Stimulated activated CD8-positive, alpha-beta memory T cell treated with anti-CD3 and anti-CD28 coated beads, Interleukin-7, amount 100 ng/mL, for 24 hours (primary cell): Measurements from ENCODE around the gene TTC9B.
A peak's percentile ranks its signal among the peaks of the same experiment; 100 is the strongest.
"Not testable (repeated sequence)": the region's sequence is repeated elsewhere in the genome, so short reads cannot be mapped to it uniquely, and the experiment has no call there.

Source experiments
- DNase-seq: peaks from one replicate; pipeline ENCODE4 v3.0.0-alpha.2; 2020; ENCODE audit warnings: low read depth

The TTC9B gene

DNA sequence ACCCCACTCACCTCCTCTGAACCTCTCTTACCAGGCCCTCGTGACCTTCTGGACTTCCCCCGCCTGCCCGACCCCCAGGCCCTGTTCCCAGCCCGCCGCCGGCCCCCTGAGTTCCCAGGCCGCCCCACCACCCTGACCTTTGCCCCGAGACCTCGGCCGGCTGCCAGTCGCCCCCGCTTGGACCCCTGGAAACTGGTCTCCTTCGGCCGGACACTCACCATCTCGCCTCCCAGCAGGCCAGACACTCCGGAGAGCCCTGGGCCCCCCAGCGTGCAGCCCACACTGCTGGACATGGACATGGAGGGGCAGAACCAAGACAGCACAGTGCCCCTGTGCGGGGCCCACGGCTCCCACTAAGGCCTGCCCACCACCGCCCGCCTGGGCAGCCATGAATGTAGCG is 3.2 kb downstream of the TTC9B start:
- DNase-seq, result no peak

DNA sequence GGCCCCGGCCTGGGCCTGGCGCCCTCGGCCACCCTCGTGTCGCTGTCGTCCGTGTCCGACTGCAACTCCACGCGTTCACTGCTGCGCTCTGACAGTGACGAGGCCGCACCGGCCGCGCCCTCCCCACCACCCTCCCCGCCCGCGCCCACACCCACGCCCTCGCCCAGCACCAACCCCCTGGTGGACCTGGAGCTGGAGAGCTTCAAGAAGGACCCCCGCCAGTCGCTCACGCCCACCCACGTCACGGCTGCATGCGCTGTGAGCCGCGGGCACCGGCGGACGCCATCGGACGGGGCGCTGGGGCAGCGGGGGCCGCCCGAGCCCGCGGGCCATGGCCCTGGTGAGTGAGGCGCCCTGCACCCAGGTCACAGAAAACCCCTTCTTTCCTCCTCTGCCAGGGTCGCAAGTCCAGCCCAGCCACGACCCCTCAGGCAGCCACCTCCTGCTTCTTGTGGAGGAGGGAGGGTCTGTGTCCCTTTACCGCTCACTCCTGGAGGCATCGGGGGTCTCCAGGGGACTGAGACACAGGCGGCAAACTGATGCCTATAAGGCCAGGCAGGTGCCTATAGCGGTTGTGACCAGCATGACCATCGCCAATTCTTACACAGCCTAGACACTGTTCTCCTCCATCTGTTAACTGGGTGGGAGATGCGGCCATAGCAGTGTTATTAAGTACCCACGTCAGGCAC is 4.2 kb downstream of the TTC9B start:
- DNase-seq, result no peak

DNA sequence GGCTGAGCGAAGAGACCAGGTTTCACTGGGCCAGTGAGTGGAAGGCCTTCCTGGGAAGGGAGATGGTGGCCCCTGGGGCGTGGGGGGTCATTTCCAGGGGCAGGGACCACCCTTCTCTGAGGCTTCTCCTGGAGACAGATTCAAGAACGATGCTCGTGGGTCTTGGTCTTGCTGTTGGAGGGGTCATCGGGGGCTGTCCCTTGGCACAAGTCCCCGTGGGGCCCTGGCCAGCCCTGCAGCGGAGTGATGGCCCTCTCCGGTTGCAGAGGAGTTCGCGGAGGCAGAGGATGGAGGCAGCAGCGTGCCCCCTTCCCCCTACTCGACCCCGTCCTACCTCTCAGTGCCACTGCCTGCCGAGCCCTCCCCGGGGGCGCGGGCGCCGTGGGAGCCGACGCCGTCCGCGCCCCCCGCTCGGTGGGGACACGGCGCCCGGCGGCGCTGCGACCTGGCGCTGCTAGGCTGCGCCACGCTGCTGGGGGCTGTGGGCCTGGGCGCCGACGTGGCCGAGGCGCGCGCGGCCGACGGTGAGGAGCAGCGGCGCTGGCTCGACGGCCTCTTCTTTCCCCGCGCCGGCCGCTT is 4.8 kb downstream of the TTC9B start:
- no peak for DNase-seq

DNA sequence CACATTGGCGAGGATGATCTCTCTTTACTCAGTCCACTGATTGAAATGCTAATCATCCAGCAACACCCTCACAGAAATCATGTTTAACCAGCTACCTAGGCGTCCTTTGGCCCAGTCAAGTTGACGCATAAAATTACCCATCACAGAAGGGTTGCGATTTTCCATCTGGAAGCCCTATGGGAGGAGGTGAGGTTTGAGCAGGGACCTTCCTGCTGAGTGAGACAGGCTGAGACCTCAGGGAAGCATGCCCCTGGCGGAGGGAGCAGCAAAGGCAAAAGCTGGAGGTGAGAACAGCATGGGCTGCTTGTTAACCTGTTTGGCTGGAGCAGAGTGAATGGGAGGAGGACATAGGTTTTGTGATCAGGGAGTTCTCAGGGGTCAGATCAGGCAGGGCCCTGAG is 7.3 kb downstream of the TTC9B start:
- no peak for DNase-seq

DNA sequence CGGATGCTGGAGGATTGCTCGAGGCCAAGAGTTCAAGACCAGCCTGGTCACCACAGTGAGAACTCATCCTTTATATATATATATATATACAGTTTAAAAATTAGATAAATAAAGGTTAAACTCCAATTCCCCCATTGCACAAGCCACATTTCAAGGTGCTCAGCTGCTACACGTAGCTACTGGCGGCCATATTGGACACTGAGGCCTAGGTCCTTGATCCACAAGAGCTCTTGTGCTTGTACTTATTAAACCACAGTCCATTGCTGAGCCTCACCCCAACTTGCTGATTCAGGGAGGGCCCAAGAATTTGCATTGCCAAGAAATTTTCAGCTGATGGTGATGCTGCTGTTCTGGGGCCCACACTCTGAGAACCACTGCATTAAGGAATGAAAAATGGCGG is 9.6 kb downstream of the TTC9B start:
- DNase-seq, result no peak

DNA sequence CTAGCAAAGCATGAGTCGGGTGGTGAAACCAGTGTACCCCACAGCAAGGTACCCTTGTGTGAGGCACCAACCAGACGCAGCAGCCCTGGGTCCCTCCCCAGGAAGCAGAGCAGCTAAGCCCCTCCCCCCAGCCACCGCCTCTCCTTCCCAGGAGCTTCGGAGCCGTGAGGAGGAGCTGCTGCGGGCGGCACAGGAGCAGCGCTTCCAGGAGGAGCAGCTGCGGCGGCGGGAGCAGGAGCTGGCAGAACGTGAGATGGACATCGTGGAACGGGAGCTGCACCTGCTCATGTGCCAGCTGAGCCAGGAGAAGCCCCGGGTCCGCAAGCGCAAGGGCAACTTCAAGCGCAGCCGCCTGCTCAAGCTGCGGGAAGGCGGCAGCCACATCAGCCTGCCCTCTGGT is 12.4 kb downstream of the TTC9B start:
- DNase-seq, result no peak

DNA sequence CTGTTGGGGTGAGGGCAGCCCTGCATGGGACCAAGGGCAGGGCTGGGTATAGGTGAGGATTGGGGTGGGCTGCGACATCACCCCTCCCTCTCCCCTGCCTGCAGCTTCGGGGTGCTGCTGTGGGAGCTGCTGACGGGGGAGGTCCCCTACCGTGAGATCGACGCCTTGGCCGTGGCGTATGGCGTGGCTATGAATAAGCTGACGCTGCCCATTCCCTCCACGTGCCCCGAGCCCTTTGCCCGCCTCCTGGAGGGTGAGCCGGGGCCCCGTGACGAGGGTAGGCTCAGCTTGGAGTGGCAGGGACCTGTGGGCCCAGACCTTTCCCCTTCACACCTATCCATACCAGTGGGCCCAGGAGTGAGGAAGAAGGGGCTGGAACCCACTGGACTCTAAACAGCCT is 13.8 kb downstream of the TTC9B start:
- DNase-seq, result no peak

DNA sequence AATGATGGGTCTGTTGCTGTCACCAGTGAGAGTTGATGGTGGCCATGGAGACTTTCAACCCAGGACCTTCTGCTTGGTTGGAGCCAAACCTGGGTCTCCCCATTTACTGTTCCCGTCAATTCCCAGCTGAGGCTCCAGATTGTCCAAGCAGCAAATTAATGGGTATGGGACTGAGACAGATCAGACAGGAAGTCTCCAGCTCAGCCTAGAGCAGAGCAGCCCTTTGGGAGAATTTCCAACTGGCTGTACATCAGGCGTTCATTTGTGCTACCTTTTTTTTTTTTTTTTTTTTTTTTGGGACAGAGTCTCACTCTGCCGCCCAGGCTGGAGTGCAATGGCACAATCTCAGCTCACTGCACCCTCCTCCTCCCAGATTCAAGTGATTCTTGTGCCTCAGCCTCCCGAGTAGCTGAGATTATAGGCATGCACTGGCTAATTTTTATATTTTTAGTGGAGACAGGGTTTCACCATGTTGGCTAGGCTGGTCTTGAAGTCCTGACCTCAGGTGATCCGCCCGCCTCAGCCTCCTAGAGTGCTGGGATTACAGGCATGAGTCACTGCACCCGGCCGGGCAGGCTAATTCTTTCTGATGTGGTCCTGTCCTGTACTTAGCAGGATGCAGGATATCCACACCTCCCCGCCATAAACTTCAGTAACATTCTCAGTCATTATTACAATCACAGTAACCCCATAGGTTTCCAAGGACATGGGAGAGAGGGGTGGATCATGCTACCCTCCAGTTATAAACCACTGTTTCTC is 17.7 kb downstream of the TTC9B start:
- no peak for DNase-seq

DNA sequence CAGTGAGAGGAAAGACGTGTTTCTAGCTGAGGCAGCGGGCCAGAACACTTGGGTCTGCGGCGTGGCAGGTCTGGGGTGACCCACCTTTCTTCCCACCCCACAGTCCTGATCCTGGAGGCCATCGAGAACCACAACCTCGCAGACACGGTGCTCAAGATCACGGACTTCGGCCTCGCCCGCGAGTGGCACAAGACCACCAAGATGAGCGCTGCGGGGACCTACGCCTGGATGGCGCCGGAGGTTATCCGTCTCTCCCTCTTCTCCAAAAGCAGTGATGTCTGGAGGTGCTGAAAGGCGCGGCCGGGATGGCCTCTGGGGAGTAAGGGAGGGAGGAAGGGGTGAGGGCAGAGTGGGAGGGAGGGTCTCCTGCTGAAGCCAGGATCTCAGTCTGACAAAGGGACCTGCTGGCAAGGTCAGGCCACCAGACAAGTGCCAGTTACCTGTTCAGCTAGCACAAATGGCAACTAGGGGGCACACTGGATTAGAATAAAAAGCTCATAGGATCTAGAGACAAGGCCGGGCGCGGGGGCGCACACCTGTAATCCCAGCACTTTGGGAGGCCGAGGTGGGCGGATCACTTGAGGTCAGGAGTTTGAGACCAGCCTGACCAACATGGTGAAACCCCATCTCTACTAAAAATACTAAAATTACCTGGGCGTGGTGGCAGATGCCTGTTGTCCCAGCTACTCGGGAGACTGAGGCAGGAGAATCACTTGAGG is 19.8 kb downstream of the TTC9B start:
- DNase-seq, result no peak

DNA sequence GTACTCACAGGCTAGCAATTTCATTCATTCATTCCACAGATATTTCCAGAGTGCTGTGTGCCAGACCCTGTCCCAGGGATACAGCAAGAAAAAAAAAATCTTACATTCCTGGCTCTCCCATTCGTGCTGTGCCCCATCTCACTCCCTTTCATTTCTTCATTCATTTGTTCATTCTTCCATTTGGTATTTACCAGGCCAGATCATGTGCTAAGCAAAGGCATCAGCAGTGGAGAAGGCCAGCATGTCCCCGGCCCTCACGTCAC is 24.7 kb downstream of the TTC9B start:
- DNase-seq, result no peak

DNA sequence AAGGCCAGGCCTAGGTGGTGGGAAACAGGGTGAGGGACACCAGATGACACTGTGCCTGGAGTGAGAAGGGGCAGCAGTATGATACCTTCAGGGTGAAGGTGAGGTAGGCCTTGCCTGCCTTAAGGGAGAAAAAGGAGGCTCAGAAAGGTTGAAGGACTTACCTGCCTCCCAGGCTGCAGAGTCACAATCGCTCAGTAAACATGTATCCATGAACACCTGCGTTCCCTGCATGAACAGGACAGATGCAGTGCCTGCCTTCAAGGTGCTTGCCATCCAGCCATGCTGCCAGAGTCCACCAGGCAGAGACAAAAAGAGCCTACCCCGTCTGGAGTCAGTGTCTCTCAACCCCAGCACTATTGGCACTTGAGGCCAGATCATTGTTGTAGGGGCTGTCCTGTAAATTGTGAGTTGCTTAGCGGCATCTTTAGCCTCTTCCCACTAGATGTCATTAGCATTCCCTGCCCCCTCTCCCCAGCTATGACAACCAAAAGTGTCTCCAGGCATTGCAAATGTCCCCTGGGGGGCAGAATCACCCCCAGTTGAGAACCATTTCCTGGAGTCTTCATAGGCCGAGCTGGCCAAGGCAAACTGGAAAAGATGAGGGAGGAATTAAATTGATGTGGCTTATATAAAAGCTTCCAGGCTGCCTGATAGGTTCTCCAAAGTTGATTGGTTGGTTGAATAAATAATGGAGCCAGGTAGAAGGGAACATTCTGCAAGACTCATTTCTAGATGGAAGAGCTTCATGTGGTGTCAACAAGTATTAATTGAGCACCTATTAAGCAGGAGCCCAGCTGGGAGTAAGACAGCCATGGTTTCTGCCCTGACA is 25.2 kb downstream of the TTC9B start:
- DNase-seq, result no peak

DNA sequence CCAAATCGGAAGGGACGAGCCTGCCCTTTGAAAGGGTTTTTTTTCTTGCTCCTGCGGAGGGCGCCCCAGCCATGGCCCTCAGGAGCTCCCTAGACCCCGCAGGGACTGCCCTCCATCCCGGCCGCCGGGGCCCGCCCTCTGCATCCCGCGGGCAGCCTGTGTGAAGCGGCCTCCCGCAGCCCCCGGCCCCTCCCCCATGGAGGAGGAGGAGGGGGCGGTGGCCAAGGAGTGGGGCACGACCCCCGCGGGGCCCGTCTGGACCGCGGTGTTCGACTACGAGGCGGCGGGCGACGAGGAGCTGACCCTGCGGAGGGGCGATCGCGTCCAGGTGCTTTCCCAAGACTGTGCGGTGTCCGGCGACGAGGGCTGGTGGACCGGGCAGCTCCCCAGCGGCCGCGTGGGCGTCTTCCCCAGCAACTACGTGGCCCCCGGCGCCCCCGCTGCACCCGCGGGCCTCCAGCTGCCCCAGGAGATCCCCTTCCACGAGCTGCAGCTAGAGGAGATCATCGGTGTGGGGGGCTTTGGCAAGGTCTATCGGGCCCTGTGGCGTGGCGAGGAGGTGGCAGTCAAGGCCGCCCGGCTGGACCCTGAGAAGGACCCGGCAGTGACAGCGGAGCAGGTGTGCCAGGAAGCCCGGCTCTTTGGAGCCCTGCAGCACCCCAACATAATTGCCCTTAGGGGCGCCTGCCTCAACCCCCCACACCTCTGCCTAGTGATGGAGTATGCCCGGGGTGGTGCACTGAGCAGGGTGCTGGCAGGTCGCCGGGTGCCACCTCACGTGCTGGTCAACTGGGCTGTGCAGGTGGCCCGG is 26.1 kb downstream of the TTC9B start:
- no peak for DNase-seq

DNA sequence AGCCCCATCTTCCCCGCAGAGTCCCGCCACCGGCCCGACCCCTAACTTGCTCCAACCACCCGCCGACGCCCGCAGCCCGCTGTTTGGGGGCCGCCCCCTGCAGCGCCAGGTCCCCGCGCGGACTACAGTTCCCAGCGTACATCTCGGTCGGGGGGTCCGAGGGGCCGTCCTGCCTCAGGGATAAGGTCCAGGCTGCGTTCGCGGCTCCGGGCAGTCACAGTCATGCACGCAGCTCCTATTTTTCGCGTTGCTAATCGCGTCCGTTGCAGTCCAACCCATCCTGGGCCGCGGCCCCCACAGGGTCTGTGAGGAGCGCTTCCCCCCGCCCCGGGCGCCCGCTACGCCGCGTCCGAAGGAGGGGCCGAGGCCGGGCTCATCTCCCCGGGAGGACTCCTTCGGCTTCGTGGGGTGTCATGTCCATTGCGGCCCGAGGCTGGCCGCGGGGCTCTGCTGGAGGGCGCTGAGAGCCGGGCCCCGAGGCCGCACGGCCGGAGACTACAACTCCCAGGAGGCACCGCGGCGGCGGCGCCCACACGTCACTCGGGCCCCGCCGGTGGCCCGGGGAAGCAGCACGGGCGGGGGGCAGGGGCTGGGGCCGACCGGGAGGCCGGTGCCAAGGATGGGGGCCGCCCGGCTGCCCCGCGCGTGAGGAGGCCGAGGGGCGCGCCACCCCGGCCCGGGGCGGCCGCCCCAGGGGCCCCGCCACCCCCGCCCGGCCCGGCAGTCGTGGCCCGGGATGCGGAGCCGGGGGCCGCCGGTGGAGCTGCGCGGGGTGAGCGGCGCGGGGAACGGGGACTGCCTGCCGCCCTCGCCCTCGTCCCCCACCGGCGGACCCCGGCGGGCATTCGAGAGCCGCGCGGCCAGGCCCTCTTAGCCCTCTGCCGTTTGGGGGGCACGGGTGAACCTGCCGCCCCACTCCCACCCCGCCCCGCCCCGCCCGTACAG is 27.0 kb downstream of the TTC9B start, which contains the start of gene MAP3K10:
Gene MAP3K10, plus strand, starts transcription at position 536 of the 945 bp plus-strand sequence. CDS start 606 bp downstream, outside the sequence.
- peak; percentile 52 for DNase-seq

DNA sequence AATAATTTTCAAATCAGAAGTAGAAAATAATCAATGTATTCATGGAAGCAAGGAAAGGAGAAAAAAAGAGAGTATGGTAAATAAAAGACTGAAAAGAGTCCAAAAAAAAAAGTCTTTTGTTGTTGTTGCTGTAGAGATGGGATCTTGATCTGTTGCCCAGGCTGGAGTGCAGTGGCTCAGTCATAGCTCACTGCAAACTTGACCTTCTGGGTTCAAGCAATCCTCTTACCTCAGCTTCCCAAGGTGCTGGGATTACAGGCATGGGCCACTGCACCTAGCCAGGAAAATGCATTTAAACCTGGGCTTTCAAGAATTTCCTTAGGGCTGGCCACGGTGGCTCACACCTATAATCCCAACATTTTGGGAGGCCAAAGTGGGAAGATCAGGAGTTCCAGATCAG is 33.9 kb downstream of the TTC9B start:
- DNase-seq, result no peak

DNA sequence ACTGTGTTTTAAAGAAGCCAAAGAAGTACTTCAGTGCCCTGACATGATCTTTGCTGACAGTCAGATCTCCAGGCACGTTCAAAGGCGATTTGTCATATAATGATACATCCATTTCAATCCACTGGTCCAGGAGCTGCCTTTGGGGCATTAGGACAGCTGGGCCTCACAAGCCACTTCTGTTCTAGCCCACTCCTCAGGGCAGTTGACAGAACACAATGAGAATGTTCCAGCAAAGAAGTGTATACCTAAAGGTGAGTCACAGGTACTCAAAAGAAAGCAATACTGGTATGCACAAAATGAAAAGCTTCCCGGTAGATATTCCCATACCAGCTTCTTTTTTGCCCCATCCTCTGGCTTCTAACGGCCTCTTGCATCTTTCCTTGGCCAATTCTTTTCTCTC is 39.4 kb downstream of the TTC9B start:
- no peak for DNase-seq

DNA sequence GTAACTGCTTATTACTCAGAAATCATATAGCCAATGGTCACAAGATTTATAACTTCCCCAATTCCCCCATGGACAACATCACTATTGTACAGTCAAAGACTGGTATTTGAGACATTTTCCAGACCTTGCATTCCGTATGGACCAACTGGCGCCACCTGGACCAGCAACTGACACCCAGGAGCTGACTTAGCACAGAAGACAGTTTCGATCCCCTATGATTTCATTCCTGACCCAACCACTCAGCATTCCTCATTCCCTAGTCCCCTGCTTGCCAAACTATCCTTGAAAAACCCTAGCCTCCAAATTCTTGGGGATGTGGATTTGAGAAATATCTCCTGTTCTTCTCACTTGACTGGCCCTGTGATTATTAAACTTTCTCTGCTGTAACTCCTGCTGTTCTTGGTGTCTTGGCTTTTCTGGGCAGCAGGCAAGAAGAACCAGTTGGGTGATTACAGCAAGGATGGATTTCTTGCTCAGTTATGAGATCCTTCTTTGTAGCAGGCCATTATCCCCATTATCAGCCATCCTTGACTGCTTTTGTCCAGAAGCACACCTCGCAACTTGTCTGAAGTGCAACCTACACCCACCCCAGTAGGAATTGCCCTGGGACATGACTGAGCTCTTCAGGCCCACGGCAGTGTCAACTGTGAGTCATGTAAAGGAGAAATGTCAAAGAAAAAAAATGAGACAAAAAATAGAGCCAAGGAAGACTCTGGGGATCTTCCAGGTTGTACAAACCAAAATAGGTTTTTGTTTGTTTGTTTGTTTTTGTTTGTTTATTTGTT is 40.7 kb downstream of the TTC9B start:
- DNase-seq, result no peak

DNA sequence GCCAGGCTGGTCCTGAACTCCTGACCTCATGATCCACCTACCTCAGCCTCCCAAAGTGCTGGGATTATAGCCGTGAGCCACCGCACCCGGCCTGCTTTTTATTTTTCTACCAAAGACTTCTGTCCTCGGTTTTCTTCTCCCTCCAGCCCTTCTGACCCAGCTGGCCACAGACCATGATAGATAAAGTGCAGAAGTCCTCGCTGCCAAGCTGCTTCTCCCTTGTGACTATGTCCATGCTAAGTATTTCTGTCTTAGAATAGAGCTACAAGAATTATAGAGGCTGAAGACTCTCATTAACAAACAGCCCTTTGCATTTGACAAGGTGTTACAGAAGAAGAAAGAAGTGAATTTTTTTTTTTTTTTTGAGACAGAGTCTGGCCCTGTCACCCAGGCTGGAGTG is 42.4 kb downstream of the TTC9B start:
- DNase-seq, result no peak

DNA sequence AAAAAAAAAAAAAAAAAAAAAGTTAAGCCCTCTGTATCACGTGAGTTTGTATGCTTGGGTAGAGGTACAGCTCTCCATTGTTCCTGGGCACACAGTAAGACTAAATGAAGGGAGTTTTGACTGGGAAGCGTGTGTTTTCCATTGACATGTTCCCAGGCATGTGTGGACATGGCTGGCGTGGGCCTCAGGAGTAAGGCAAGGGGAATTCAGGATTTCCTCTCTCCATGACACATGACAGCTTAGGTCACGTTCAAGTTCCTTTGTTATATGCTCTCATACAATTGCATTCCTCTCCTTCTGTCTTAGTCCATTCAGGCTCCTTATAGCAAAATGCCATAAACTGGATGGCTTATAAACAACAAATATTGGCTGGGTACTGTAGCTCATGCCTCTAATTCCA is 44.1 kb downstream of the TTC9B start:
- no peak for DNase-seq

DNA sequence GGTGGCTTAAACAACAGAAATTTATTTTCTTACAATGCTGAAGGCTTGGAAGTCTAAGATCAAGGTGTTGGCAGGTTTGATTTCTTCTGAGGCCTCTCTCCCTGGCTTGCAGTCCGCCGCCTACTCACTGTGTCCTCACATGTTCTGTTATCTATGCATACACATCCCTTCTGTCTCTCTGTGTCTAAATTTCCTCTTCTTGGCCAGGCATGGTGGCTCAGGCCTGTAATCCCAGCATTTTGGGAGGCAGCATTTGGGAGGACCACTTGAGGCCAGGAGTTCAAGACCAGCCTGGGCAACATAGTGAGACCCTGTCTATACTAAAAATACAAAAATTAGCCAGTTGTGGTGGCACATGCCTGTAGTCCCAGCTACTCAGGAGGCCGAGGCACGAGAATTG is 46.9 kb downstream of the TTC9B start:
- not testable (repeated sequence) for DNase-seq
